Skeletal muscle tissue (tissue), 4 donors: ENCODE measurements around the gene SPDEF. TPM values are rescaled to one million over a fixed set of nuclear protein-coding genes. Genes with fewer than 3 reads are reported as not detected.
A peak's percentile ranks its signal among the peaks of the same experiment; 100 is the strongest.

Source experiments
- H3K27ac ChIP-seq: one replicate; pipeline ENCODE4 v1.7.0; 2013; ENCODE audit warnings: mild to moderate bottlenecking, low read depth, low read length, inconsistent platforms
- H3K27me3 ChIP-seq, 3 donors: one replicate each; pipeline ENCODE4 v1.7.0; 2013; ENCODE audit warnings: low read length in 3 of 3; ENCODE audit not compliant: control insufficient read depth in 3 of 3, insufficient read depth in 3 of 3
- H3K36me3 ChIP-seq, 3 donors: one replicate each; pipeline ENCODE4 v1.7.0; 2013; ENCODE audit warnings: low read length in 3 of 3; ENCODE audit not compliant: control insufficient read depth in 3 of 3, insufficient read depth in 3 of 3
- H3K4me1 ChIP-seq, 3 donors: one replicate each; pipeline ENCODE4 v1.7.0; 2013; ENCODE audit warnings: low read length in 3 of 3, mild to moderate bottlenecking in 3 of 3; ENCODE audit not compliant: control insufficient read depth in 3 of 3, insufficient read depth in 3 of 3
- H3K4me3 ChIP-seq, 3 donors: one replicate each; pipeline ENCODE4 v1.7.0; 2013; ENCODE audit warnings: low read length in 3 of 3
- H3K9ac ChIP-seq, 3 donors: one replicate each; pipeline ENCODE4 v1.7.0; 2013; ENCODE audit warnings: low read length in 3 of 3, mild to moderate bottlenecking in 3 of 3, moderate library complexity in 2 of 3, low read depth in 1 of 3
- H3K9me3 ChIP-seq, 3 donors: one replicate each; pipeline ENCODE4 v1.7.0; 2013; ENCODE audit warnings: low read length in 3 of 3; ENCODE audit not compliant: control insufficient read depth in 3 of 3
- total RNA-seq: library from RNA; depleted of rRNA; stranded (reverse); fragments of >200 nt; gene quantifications from one replicate; pipeline ENCODE4 v1.2.3, GENCODE V29; 2014
- donor health status: Osteomylitis.

SPDEF gene
- not detected for total RNA-seq

DNA sequence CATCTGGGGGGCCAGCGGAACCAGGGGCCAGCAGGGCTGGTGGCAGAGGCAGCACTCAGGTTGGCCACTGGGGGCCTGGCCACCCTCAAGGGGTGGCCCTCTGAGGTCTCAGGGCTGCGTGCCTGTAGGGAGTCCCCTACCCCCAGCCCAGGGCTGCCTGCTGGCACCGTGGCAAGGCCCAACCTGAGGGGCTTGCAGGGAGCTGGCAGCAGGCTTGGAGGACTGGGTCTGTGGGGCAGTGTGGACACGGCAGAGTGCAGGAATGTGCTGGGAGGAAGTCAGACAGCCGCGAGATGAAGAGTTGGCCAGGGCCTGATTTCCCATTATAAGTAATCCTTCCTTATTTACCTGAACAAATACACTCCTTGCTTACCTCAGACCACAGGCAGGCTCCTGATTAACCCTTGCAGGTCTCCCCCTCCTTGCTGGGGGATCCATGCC, at the start of gene SPDEF:
TSS of gene SPDEF (minus strand) at position 299 of the 441 bp plus-strand sequence. CDS start 11,874 bp downstream, outside the sequence.
- Histone ChIP-seq H3K36me3 (no peaks in the 10 kb centered on the region), H3K4me3 (no peak within 1 kb of the TSS), H3K27ac (no peak within 1 kb of the TSS), H3K27me3 (peaks cover 0 to 2% (median 0%) of the 10 kb centered on the region in 3 donors), H3K9ac (no peak within 1 kb of the TSS), H3K9me3 (peaks cover 0 to 6% (median 3%) of the 10 kb centered on the region in 3 donors), H3K4me1 (no peaks in the 10 kb centered on the region)

DNA sequence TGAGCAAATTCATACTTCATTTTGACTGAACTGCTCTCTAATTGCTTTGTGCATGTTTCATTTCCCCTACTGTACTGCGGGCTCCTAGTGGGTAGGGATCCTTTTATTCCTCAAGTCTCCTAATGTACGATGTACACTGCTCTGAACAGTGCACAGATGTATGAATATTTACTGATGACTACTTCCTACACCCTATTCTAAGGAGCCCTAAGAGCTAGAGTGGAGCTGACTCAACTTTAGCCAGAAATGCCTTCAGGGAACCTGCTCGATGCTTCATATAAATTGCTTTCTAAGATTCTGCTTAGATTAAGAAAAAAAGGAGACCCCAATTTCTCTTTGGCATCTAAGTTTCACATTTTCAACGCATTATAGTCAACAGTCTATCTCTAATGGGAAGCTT, 47.6 kb upstream of the SPDEF start:
- Histone ChIP-seq H3K27ac (no peak overlapping the region), H3K27me3 (no peaks in the 10 kb centered on the region), H3K9me3 (no peaks in the 10 kb centered on the region), H3K4me3 (no peak overlapping the region), H3K36me3 (peaks cover 0 to 6% (median 3%) of the 10 kb centered on the region in 3 donors), H3K9ac (no peak overlapping the region), H3K4me1 (peaks cover 38 to 46% (median 44%) of the 10 kb centered on the region in 3 donors)

DNA sequence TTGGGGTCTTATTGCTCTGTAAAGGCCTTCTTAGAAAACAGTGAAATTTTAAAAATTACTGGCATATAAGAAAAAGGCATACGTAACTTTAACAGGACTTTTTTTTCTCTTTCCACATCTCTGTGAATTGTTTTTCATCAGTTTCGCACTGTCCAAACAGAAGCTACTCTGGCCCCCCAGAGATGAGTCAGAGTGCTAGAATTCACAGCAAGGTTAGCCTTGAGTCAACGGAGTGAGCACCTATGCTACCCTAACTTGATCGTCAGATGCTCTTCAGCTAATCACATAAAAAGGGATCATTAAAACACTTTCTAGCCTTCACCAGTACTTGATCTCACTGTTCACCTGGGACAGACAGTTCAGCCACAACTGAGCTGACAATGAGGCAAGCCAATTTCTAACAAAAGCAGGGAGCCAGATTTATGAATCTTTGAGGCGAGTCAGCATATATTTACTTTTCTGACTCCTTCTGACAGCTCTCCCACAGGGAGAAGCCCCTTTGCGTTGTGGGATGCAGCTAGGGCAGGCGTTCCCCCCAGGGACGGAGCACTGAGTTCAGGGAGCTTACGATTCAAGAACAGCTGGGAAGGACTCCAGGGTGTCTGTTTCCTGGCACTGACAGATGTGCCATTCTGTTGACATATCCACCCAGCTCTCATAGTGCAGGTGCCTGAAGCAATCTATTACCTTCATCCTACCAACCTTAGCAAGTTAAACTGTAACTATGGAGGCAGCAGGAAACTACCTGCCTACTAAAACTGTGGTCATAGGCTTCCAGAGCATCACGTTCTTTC, 46.4 kb upstream of the SPDEF start:
- H3K27me3 ChIP-seq: no peaks in the 10 kb centered on the region
- peaks cover 50 to 57% (median 54%) of the 10 kb centered on the region in 3 donors for H3K4me1 ChIP-seq
- H3K36me3 ChIP-seq: peaks cover 0 to 6% (median 3%) of the 10 kb centered on the region in 3 donors
- H3K27ac ChIP-seq: peak overlapping the region; percentile 11
- H3K4me3 ChIP-seq: no peak overlapping the region
- H3K9ac ChIP-seq: no peak overlapping the region
- H3K9me3 ChIP-seq: no peaks in the 10 kb centered on the region

DNA sequence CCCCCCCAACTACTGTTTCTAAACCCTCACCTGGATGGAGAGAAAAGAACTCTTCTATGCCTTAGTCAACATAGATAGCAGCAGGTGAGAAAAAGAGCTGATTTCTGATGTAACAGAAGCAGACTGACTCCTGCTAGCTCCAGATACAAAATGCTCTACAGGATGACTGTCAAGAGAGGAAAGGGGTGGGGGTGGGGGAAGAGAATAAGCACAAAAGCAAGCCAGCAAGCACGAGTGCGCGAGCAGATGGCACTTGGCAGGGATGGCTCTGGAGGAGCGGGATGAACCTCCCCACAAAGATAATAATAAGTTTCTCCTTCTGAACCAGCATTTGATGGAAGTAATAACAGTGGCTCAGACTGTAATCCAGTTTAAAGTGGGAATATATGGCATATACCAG, 45.6 kb upstream of the SPDEF start:
- no peak overlapping the region for H3K9ac ChIP-seq
- H3K36me3 ChIP-seq: peaks cover 0 to 6% (median 3%) of the 10 kb centered on the region in 3 donors
- no peak overlapping the region for H3K4me3 ChIP-seq
- peak overlapping the region; percentile 11 for H3K27ac ChIP-seq
- peaks cover 54 to 61% (median 58%) of the 10 kb centered on the region in 3 donors for H3K4me1 ChIP-seq
- no peaks in the 10 kb centered on the region for H3K27me3 ChIP-seq
- no peaks in the 10 kb centered on the region for H3K9me3 ChIP-seq

DNA sequence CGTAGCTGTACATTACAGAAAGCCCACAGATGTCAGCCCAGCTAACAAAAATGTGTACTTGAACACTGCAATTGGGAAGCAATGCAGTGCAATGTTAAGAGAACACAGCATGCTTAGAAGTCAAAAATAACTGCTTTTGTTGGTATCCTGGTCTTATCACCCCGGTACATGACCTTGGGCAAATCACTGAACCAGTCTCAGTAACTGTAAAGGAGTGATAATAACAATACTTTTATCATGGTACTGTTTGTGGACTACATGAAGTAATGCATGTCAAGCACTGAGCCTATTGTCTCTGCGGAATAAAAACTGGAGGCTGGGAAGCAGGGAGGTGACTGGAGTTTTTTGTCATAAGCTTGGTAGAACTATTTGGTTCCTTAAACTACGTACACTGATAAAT, 44.7 kb upstream of the SPDEF start:
- H3K27me3 ChIP-seq: no peaks in the 10 kb centered on the region
- H3K27ac ChIP-seq: no peak overlapping the region
- H3K9ac ChIP-seq: no peak overlapping the region
- no peaks in the 10 kb centered on the region for H3K9me3 ChIP-seq
- no peaks in the 10 kb centered on the region for H3K36me3 ChIP-seq
- H3K4me3 ChIP-seq: no peak overlapping the region
- H3K4me1 ChIP-seq: peaks cover 54 to 61% (median 58%) of the 10 kb centered on the region in 3 donors

DNA sequence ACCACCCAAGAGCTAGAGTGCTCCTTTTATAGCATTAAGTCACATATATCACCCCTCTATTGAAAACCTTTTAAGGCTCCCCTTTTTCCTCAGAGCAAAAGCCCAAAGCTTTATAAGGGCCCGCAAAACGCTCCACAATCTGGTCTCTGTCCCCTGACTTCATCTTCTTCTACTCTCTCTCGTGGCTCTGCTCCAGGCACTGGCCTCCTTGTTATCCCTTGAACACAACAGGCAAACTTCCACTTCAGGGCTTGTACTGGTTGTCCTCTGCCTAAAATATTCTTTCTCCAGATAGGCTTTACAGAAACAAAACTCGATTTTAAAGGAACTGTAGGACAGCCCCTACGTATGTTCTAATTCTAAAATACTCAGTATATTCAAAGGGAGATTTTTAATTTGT, 44.0 kb upstream of the SPDEF start:
- Histone ChIP-seq H3K4me1 (peaks cover 54 to 61% (median 58%) of the 10 kb centered on the region in 3 donors), H3K27me3 (no peaks in the 10 kb centered on the region), H3K9ac (no peak overlapping the region), H3K9me3 (no peaks in the 10 kb centered on the region), H3K27ac (no peak overlapping the region), H3K36me3 (no peaks in the 10 kb centered on the region), H3K4me3 (no peak overlapping the region)

DNA sequence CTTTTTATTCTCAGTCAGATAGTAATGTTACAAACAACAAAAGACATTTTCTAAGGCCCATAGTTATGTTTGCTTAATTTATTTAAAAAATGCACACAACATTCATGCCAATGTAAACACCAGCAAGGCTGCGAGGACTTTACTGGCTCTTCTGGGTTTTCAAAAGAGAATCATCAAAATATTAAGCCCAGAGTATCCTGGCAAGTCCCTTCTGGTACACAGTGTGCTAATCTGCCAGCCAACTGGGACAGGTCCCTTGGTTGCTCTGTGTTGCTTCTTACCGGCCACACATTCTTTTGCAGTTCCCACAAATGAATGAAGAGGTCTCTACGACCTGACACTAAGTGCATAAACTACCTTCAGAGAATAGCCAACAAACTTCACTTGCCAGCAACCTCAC, 42.6 kb upstream of the SPDEF start:
- Histone ChIP-seq H3K4me3 (no peak overlapping the region), H3K27me3 (no peaks in the 10 kb centered on the region), H3K4me1 (peaks cover 51 to 61% (median 58%) of the 10 kb centered on the region in 3 donors), H3K27ac (no peak overlapping the region), H3K36me3 (no peaks in the 10 kb centered on the region), H3K9ac (peak overlapping the region in 1 of 3 donors; percentile 15), H3K9me3 (no peaks in the 10 kb centered on the region)

DNA sequence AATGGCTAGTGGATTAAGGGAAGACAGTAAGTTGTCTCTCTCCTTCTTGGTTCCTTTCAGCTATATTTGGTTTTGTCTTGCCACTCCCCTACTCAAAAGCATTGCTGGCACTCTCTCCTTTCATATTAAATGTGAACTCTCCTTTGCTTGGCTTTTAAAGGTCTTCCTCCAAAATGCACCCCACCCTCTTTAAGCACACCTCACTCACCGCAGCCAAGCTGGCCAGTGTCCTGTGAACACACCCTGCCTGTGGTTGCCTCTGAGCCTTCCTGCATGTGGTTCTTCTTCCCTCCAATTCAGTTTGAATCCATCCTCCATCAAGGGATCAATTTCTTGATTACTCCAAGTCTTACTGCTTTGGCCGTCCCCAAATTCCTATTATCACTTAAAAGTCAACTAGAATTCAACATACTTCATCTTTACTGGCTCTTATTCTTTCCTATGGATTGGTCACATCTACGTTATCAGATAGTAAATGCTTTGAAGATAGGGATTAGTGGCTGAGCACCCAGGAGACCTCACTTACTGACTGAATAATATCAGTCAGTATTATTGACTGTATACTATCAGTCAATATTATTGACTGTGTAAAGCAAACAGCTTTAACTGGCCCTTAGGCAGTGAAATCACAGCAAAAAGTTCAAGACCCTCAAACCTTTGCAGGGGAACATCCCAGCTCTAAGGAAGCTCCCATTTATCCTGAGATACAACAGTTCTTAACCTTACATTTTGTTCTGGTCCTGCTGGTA, 41.6 kb upstream of the SPDEF start:
- H3K27me3 ChIP-seq: no peaks in the 10 kb centered on the region
- no peak overlapping the region for H3K4me3 ChIP-seq
- H3K4me1 ChIP-seq: peaks cover 49 to 57% (median 54%) of the 10 kb centered on the region in 3 donors
- H3K36me3 ChIP-seq: no peaks in the 10 kb centered on the region
- H3K9me3 ChIP-seq: no peaks in the 10 kb centered on the region
- no peak overlapping the region for H3K9ac ChIP-seq
- H3K27ac ChIP-seq: no peak overlapping the region

DNA sequence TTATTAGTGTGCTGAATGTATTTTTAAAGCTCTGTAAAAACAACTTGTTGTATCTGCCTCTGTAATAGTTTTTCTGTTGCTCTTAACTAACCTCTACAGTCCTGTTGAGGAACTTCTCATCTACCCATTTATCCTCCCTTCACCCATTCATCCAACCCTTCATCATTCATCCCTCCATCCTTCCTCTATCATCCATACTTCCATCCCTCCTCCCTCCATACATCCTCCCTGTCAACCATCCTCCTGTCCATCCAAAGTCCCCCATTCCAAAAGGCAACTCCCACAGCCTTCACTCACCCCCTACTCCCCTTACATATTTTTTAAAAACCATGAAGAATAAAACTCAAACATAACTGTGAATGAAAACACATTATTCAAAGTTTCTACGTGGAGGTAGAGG, 40.7 kb upstream of the SPDEF start:
- Histone ChIP-seq H3K36me3 (no peaks in the 10 kb centered on the region), H3K9me3 (no peaks in the 10 kb centered on the region), H3K4me3 (no peak overlapping the region), H3K27ac (no peak overlapping the region), H3K4me1 (peaks cover 43 to 53% (median 49%) of the 10 kb centered on the region in 3 donors), H3K9ac (no peak overlapping the region), H3K27me3 (no peaks in the 10 kb centered on the region)
